ENCODE results near the gene TRIB2. TPM values are rescaled to one million over a fixed set of nuclear protein-coding genes. Genes with fewer than 3 reads are reported as not detected.

The TRIB2 gene
- total RNA-seq, 1 donor = 79.6 TPM

DNA sequence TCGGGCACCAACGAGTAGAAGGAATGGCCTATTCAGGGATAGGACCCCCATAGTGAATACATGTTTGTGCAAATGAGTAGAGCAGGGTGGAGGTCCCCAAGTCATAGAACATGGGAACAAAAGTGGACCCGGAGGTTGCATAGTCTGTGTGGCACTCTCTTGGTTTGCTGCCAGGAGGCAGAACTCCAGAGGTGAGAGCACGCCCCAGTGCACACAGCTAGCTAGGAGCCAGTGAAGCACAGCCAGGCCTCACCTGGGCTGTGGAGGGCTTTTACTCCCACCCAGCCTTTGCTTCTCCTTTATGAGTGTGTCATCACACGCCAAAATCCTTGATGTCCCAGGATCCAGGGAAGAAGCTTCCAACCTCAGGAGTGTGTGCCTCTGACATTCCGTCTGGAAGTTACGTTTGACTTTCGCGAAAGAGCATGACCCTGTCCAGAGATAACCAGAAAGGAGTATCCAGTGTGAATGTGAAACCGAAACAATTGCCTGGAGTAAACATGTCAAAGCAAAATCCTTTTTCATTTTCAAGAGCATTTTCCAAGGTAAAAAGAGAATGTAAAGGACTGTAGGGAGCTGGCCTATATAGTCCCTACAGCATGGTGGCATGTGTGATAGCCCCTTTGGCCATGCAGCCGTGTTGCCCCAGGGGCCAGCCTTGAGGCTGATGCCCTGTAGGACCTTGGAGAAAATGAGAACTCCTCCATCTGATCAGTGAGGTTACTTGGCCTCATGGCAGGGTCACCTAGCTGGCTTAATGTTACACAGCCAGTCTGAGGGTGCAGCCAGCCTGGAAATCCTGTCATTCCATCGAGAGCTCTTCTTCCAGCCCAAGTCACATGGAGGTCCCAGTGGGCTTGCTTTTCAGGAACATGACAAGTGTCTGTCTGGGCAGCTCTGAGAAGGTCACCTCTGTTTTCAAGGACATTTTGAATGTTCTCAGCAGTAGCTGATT is 8.8 kb downstream of the TRIB2 start:
- Histone ChIP-seq H3K36me3 (ENCODE audit: insufficient read depth, low read length) (peaks cover 73% of the 10 kb centered on the region), H3K27ac (ENCODE audit: low read depth, low read length) (no peak overlapping the region), H3K4me3 (ENCODE audit: insufficient read depth, low read length) (no peak overlapping the region), H2AFZ (ENCODE audit: low read length) (no peak overlapping the region), H3K27me3 (ENCODE audit: insufficient read depth, low read length) (no peaks in the 10 kb centered on the region), H3K9me3 (ENCODE audit: low read depth, low read length) (no peaks in the 10 kb centered on the region), H4K20me1 (ENCODE audit: insufficient read depth, low read length) (peaks cover 28% of the 10 kb centered on the region), H3K79me2 (ENCODE audit: insufficient read depth, low read length) (peaks cover 100% of the 10 kb centered on the region), H3K4me1 (ENCODE audit: insufficient read depth, low read length) (peaks cover 27% of the 10 kb centered on the region), H3K4me2 (ENCODE audit: insufficient read depth, low read length) (no peak overlapping the region)
- TF ChIP-seq, protein P1, sequence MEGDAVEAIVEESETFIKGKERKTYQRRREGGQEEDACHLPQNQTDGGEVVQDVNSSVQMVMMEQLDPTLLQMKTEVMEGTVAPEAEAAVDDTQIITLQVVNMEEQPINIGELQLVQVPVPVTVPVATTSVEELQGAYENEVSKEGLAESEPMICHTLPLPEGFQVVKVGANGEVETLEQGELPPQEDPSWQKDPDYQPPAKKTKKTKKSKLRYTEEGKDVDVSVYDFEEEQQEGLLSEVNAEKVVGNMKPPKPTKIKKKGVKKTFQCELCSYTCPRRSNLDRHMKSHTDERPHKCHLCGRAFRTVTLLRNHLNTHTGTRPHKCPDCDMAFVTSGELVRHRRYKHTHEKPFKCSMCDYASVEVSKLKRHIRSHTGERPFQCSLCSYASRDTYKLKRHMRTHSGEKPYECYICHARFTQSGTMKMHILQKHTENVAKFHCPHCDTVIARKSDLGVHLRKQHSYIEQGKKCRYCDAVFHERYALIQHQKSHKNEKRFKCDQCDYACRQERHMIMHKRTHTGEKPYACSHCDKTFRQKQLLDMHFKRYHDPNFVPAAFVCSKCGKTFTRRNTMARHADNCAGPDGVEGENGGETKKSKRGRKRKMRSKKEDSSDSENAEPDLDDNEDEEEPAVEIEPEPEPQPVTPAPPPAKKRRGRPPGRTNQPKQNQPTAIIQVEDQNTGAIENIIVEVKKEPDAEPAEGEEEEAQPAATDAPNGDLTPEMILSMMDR (IDR thresholded peaks at IDR 0.05; ENCODE audit: extremely low read depth, low read depth, low read length) = no peak
- DNase-seq (ENCODE audit: insufficient read length, low spot score, missing footprints) = no peak

DNA sequence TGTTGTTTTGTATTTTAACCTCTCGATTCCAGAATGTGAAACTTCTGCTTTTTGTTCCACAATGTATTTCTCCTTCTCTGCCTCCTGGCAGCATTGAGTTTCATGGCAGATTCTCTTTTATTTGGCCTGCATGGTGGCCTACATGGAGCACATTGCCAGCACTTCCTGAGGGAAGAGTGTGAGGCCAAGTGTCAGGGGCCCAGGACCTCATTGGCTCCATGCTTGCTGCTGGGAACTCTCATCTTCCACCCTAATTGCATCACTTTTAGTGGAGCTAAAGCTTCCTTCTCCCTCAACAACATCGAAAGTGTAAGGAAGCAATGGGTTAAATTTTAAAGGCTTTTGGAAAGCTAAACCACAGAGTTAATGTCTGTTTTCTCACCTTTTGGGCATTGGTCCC is 9.5 kb downstream of the TRIB2 start:
- peaks cover 21% of the 10 kb centered on the region for H3K4me1 ChIP-seq (ENCODE audit: insufficient read depth, low read length)
- no peak overlapping the region for H3K4me3 ChIP-seq (ENCODE audit: insufficient read depth, low read length)
- no peak overlapping the region for H3K27ac ChIP-seq (ENCODE audit: low read depth, low read length)
- H3K4me2 ChIP-seq (ENCODE audit: insufficient read depth, low read length) = no peak overlapping the region
- DNase-seq (ENCODE audit: insufficient read length, low spot score, missing footprints) = no peak
- H3K36me3 ChIP-seq (ENCODE audit: insufficient read depth, low read length) = peaks cover 80% of the 10 kb centered on the region
- H2AFZ ChIP-seq (ENCODE audit: low read length) = no peak overlapping the region
- H3K79me2 ChIP-seq (ENCODE audit: insufficient read depth, low read length) = peaks cover 100% of the 10 kb centered on the region
- TF ChIP-seq, protein P1 (IDR thresholded peaks at IDR 0.05; ENCODE audit: extremely low read depth, low read depth, low read length) = no peak
- H3K9me3 ChIP-seq (ENCODE audit: low read depth, low read length) = no peaks in the 10 kb centered on the region
- no peaks in the 10 kb centered on the region for H3K27me3 ChIP-seq (ENCODE audit: insufficient read depth, low read length)
- peaks cover 32% of the 10 kb centered on the region for H4K20me1 ChIP-seq (ENCODE audit: insufficient read depth, low read length)

DNA sequence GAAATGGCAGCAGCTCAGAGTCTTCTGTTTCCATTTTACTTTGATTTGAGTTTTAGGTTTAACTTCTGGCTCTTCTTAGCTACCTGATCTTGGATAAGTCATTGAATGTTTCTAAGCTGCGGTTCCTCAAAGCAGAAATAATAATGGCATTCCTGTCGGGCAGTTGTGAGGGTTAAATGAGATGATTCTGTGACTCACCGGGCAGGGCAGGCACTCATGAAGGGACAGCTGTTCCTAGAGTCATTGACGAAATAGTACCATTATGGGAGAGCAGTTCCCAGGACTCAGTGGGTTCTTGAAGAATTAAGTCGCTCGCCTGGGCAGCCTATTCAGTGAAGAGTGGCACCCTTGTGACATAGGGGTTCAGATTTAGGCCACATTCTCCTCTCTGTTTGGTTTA is 10.3 kb downstream of the TRIB2 start:
- TF ChIP-seq, protein P1 (IDR thresholded peaks at IDR 0.05; ENCODE audit: extremely low read depth, low read depth, low read length) = no peak
- Histone ChIP-seq H3K4me1 (ENCODE audit: insufficient read depth, low read length) (peaks cover 14% of the 10 kb centered on the region), H3K27ac (ENCODE audit: low read depth, low read length) (no peak overlapping the region), H3K4me3 (ENCODE audit: insufficient read depth, low read length) (no peak overlapping the region), H4K20me1 (ENCODE audit: insufficient read depth, low read length) (peaks cover 39% of the 10 kb centered on the region), H3K79me2 (ENCODE audit: insufficient read depth, low read length) (peaks cover 100% of the 10 kb centered on the region), H3K27me3 (ENCODE audit: insufficient read depth, low read length) (no peaks in the 10 kb centered on the region), H3K9me3 (ENCODE audit: low read depth, low read length) (no peaks in the 10 kb centered on the region), H3K4me2 (ENCODE audit: insufficient read depth, low read length) (no peak overlapping the region), H2AFZ (ENCODE audit: low read length) (no peak overlapping the region), H3K36me3 (ENCODE audit: insufficient read depth, low read length) (peaks cover 88% of the 10 kb centered on the region)
- no peak for DNase-seq (ENCODE audit: insufficient read length, low spot score, missing footprints)

DNA sequence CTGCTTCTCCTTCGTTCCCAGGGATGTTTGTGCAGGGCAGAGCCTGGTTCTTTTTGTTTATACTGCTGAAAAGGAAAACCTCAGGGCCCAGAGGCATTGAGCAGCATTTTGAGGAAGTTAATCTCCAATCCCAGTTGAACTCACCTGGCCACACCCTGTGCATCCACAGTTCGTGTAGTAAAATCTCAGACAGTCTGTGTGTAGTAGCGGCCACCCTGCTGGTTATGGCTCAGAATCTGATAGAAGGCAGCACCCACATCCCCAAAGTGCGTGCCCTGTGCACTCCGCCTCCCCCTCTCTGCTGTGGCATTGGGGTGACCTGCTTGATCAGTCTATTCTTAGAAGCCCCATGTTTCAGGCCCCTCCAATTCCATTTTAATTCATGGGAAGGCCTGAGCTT is 10.9 kb downstream of the TRIB2 start:
- Histone ChIP-seq H3K4me1 (ENCODE audit: insufficient read depth, low read length) (peaks cover 8% of the 10 kb centered on the region), H3K79me2 (ENCODE audit: insufficient read depth, low read length) (peaks cover 100% of the 10 kb centered on the region), H2AFZ (ENCODE audit: low read length) (no peak overlapping the region), H3K36me3 (ENCODE audit: insufficient read depth, low read length) (peaks cover 93% of the 10 kb centered on the region), H3K4me3 (ENCODE audit: insufficient read depth, low read length) (no peak overlapping the region), H3K4me2 (ENCODE audit: insufficient read depth, low read length) (no peak overlapping the region), H3K27me3 (ENCODE audit: insufficient read depth, low read length) (no peaks in the 10 kb centered on the region), H3K9me3 (ENCODE audit: low read depth, low read length) (no peaks in the 10 kb centered on the region), H4K20me1 (ENCODE audit: insufficient read depth, low read length) (peaks cover 45% of the 10 kb centered on the region), H3K27ac (ENCODE audit: low read depth, low read length) (no peak overlapping the region)
- DNase-seq (ENCODE audit: insufficient read length, low spot score, missing footprints) = no peak
- TF ChIP-seq, protein P1 (IDR thresholded peaks at IDR 0.05; ENCODE audit: extremely low read depth, low read depth, low read length) = no peak

Measured in osteoblast (primary cell).